Fibroblast of the aortic adventitia (primary cell): Measurements from ENCODE around the gene ROCK2. TPM values are rescaled to one million over a fixed set of nuclear protein-coding genes. Genes with fewer than 3 reads are reported as not detected.
"Not testable (repeated sequence)": the region's sequence is repeated elsewhere in the genome, so short reads cannot be mapped to it uniquely, and the experiment has no call there.

Experiments used
- DNase-seq: peaks from one replicate; pipeline ENCODE4 v3.0.0-alpha.2; 2010; ENCODE audit warnings: low read depth
- H3K4me3 ChIP-seq: 2 replicates; pipeline ENCODE4 v1.5.1; 2011; ENCODE audit warnings: low read depth, mild to moderate bottlenecking, control low read depth, low read length, moderate library complexity
- CTCF ChIP-seq: IDR thresholded peaks from 2 replicates; pipeline ENCODE4 v1.5.1; 2011; ENCODE audit warnings: mild to moderate bottlenecking, low read length, control low read depth, inconsistent platforms; ENCODE audit not compliant: insufficient read depth
- total RNA-seq: library from RNA; depleted of rRNA; stranded (reverse); fragments of >200 nt; gene quantifications from 2 replicates; pipeline ENCODE4 v1.2.3, GENCODE V29; 2012; ENCODE audit warnings: low replicate concordance

Gene ROCK2
- total RNA-seq, 1 donor: 65.3 TPM

DNA sequence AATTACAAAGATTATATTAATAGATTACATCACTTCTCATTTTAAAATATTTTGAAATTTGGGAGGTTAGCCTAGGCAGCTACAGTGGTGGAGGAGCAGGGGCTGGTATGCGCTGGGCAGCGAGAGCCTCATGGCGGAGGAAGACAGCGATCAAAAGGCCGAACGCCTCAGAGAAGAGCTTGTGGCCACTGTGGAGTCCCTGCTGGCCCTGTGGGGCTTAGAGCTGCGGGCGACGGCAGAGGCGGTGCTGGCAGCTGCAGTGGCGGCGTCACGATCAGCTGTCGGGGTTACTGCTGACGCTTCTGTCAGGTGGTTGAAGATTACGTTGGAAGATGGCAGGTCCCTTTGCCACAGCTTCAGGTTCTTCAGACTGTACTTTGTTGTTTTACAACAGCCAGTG, 87.4 kb downstream of the ROCK2 start:
- TF ChIP-seq CTCF: no peak
- no peak for DNase-seq

DNA sequence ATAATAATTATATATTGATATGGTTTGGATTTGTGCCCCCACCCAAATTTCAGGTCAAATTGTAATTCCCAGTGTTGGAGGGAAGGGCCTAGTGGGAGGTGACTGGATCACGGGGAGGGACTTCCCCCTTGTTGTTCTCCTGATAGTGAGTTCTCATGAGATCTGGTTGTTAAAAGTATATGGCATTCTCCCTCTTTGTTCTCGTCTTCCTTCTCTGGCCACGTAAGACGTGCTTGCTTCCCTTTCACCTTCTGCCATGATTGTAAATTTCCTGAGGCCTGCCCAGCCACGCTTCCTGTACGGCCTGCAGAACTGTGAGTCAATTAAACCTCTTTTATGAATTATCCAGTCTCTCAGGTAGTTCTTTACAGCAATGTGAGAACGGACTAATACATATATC, 88.3 kb downstream of the ROCK2 start:
- no peak for TF ChIP-seq CTCF
- H3K4me3 ChIP-seq: no peak overlapping the region
- no peak for DNase-seq

More for the DNA sequence above, 87.4 kb downstream of the ROCK2 start:
- H3K4me3 ChIP-seq: no peak overlapping the region

GRCh38 chr2:11254100-11254536, 90.3 kb downstream of the ROCK2 start:
- no peak for TF ChIP-seq CTCF
- DNase-seq: no peak
- H3K4me3 ChIP-seq: no peak overlapping the region

- H3K4me3 ChIP-seq, DNase-seq: not testable (repeated sequence)
Measured at GRCh38 chr2:11252458-11252857, 92.0 kb downstream of the ROCK2 start.

DNA sequence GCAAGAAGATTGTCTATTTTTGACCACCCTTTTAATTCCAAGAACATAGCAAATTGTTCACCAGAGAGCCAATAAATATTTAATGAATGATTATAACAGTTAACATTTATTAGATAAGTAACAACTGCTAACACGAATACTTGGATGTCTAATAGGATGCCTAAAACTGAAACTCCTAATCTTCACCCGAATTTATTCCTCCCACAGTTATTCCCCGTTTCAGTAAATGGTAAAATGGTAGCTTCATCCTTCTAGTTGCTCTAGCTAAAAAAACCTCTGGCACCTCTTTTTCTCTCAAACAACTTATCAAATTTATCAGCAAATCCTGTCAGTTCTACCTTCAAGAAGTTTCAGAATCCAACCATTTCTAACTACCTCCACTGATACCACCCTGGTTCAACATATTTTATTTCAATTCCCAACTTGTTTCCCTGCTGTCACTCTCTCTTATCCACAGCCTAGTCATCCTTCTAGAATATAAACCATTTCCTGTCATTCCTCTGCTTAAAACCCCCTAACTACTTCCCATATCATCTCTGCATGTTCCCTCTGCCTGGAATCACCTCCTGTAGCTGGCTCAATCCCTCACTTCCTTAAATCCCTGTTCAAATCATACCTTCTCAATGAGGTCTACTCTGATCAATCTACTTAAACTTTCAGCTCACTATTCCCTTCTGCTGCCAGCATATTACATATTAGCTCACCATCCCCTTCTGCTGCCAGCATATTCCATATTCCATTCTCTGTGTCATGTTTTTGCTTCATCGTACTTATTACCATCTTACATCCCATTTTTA, 93.8 kb downstream of the ROCK2 start:
- DNase-seq: peak; percentile 45
- H3K4me3 ChIP-seq: no peak overlapping the region
- no peak for TF ChIP-seq CTCF

GRCh38 chr2:11245322-11245721, 99.1 kb downstream of the ROCK2 start:
- DNase-seq: no peak
- H3K4me3 ChIP-seq: no peak overlapping the region
- TF ChIP-seq CTCF: no peak

GRCh38 chr2:11244091-11244826, 100.2 kb downstream of the ROCK2 start:
- no peak for TF ChIP-seq CTCF
- DNase-seq: no peak
- no peak overlapping the region for H3K4me3 ChIP-seq
